Measurements from ENCODE around the gene DMGDH.
"Not testable (repeated sequence)": the region's sequence is repeated elsewhere in the genome, so short reads cannot be mapped to it uniquely, and the experiment has no call there.

Gene DMGDH

DNA sequence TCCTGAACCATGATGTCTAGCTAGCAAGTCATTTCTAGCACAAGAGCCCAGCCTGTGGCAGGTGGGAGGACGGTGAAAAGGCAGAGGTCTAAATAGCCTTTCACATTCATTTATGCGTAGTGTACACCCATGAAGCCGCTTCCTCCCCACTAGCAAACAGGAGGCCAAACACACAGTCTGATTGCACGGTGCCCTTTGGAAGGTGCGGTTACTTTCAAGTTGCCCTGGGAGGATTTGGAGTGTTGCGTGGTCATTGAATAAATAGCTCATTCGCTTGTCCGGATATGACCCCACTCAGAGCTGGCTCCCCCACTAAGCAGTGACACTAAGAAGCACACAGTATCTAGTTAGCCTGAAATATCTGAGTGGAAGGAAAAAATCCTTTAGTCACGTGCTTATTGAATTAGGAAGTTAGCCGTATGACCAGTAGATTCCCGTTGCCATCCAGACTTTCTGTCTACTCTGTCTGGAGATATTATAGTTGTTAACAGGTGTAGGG, 83.7 kb downstream of the DMGDH start:
- TF ChIP-seq, protein P1, sequence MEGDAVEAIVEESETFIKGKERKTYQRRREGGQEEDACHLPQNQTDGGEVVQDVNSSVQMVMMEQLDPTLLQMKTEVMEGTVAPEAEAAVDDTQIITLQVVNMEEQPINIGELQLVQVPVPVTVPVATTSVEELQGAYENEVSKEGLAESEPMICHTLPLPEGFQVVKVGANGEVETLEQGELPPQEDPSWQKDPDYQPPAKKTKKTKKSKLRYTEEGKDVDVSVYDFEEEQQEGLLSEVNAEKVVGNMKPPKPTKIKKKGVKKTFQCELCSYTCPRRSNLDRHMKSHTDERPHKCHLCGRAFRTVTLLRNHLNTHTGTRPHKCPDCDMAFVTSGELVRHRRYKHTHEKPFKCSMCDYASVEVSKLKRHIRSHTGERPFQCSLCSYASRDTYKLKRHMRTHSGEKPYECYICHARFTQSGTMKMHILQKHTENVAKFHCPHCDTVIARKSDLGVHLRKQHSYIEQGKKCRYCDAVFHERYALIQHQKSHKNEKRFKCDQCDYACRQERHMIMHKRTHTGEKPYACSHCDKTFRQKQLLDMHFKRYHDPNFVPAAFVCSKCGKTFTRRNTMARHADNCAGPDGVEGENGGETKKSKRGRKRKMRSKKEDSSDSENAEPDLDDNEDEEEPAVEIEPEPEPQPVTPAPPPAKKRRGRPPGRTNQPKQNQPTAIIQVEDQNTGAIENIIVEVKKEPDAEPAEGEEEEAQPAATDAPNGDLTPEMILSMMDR (IDR thresholded peaks at IDR 0.05; ENCODE audit: low read depth, low read length), result no peak
- peak overlapping the region; percentile 71 for H3K4me3 ChIP-seq (ENCODE audit: low read depth, low read length)

DNA sequence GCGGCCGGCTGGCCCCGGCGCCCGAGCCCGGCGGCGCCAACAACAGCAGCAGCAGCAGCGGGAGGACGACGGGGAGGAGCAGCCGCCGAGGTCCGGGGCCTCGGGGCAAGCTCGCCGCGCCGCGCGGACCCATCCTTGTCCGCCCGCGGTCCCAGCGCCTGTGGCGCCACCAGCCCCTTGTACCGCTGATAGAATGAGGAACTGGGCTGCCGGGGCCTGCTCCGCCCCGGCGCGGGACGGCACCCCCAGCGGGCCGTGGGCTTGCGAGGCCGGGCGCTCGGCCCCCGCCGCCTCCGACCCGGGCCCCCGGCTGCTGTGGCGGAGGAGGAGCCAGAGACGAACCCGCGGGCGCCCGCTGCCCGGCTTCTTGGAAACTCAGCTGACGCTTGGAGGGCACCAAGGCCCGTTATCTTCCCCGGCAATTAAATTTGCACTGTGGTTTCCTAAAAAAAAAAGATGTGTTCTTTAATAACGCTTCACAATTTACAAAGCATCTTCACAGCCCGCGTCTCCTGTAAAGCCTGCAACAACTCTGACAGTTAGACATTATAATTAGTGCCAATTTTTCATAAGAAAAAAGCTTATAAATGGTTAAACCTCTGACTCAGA, 84.3 kb downstream of the DMGDH start, which contains the start of gene ARSB:
Gene ARSB, minus strand, starts transcription at position 195 of the 609 bp plus-strand sequence. Its CDS starts 62 bp downstream, at position 133.
- H3K4me3 ChIP-seq (ENCODE audit: low read depth, low read length), result peak within 1 kb of the TSS; percentile 71
- TF ChIP-seq, protein P1 (IDR thresholded peaks at IDR 0.05; ENCODE audit: low read depth, low read length), result no peak

DNA sequence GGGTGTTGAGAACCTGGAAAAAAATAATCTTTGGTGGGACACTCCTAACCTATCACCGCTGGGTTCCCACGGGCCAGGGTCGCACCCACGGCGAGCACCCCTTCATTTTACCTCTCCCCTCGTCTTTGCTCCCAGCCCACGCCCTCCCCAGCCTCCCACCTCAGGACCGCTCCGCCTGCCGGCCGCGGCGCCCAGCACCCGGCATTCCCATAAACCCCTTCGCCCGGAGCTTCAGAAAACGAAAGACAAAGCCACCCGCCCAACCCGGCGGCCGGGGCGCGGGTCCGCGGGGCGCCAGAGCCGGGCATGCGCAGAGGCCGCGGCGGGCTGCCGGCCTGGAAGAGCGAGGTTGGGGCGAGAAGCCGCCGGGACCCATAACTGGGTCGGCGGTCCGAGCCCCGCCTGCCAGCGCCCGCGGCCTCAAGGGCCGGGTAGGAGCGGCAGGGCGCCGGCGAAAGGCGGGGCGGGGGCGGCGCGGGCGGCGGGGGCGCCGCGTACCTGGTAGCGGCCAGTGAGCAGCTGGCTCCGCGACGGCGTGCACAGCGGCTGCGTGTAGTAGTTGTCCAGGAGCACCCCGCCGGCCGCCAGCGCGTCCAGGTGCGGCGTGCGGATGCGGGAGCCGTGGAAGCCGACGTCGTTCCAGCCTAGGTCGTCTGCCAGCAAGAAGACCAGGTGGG, 84.9 kb downstream of the DMGDH start:
- H3K4me3 ChIP-seq (ENCODE audit: low read depth, low read length), result peak overlapping the region; percentile 71

GRCh38 chr5:78983601-78984438, 85.7 kb downstream of the DMGDH start:
- TF ChIP-seq, protein P1 (IDR thresholded peaks at IDR 0.05; ENCODE audit: low read depth, low read length), result no peak
- H3K4me3 ChIP-seq (ENCODE audit: low read depth, low read length), result peak overlapping the region; percentile 71

More for the DNA sequence above, 84.9 kb downstream of the DMGDH start:
- TF ChIP-seq, protein P1 (IDR thresholded peaks at IDR 0.05; ENCODE audit: low read depth, low read length), result peak; percentile 16; the same call in 1 of the 2 replicates

DNA sequence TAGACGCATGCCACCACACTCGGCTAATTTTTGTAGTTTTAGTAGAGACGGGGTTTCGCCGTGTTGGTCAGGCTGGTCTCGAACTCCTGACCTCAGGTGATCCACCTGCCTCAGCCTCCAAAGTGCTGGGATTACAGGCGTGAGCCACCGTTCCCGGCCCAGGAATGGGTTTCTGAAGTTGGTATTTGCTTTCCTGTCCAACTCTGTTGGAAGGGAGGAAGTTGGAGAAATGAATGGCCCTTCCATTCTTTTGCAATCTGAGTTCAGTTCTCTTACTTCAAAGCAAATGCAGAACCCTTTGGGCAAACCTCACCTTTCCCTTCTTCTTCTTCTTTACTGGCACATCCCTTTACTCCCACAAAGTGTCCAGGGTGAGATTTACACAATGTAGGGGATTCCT, 86.3 kb downstream of the DMGDH start:
- not testable (repeated sequence) for H3K4me3 ChIP-seq (ENCODE audit: low read depth, low read length)

DNA sequence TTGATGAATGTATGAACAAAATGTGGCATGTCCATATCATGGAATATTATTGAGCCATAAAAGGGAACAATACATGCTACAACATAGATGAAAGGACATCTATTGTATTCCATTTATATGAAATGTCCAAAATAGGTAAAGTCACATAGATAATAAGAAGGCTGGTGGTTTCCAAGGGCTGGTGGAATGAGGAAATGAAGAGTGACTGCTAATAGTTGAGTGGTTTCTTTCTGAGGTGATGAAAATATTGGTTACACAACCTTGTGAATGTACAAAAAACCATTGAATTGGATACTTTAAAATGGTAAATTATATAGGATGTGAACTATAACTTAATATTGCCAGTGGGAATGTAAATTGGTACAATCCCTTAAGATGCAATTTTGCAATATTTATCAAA, 89.6 kb downstream of the DMGDH start:
- H3K4me3 ChIP-seq (ENCODE audit: low read depth, low read length), result no peak overlapping the region

More for the DNA sequence above, 89.6 kb downstream of the DMGDH start:
- TF ChIP-seq, protein P1 (IDR thresholded peaks at IDR 0.05; ENCODE audit: low read depth, low read length), result no peak
